Brain microvascular endothelial cell (primary cell): ENCODE data around the gene AADAT.

Experiments
- DNase-seq: peaks from one replicate; pipeline ENCODE4 v3.0.0-alpha.2; 2020
- H3K27ac ChIP-seq: fragments of 250-450 bp; sonication (Bioruptor Pico); 2 replicates; pipeline ENCODE4 v1.5.1; 2020; ENCODE audit warnings: mild to moderate bottlenecking, moderate library complexity
- H3K27me3 ChIP-seq: fragments of 250-450 bp; sonication (Bioruptor Pico); replicated peaks from 2 replicates; pipeline ENCODE4 v1.5.1; 2020; ENCODE audit warnings: mild to moderate bottlenecking
- H3K36me3 ChIP-seq: fragments of 250-450 bp; sonication (Bioruptor Pico); replicated peaks from 2 replicates; pipeline ENCODE4 v1.5.1; 2020; ENCODE audit warnings: mild to moderate bottlenecking
- H3K4me3 ChIP-seq: 2 replicates; pipeline ENCODE4 v1.5.1; 2011; ENCODE audit warnings: low read depth, mild to moderate bottlenecking, control low read depth, low read length, moderate library complexity
- CTCF ChIP-seq: IDR thresholded peaks from 2 replicates; pipeline ENCODE4 v1.5.1; 2011; ENCODE audit warnings: low read depth, mild to moderate bottlenecking, moderate library complexity, low read length, control low read depth, inconsistent platforms; ENCODE audit errors: missing control alignments
- in situ Hi-C: cut with HindIII; loops from 2 replicates; pipeline ENCODE4 v1.10.0; 2017; ENCODE audit warnings: low sequenced_read_pairs, low pct_ligation_motif_present

The AADAT gene

DNA sequence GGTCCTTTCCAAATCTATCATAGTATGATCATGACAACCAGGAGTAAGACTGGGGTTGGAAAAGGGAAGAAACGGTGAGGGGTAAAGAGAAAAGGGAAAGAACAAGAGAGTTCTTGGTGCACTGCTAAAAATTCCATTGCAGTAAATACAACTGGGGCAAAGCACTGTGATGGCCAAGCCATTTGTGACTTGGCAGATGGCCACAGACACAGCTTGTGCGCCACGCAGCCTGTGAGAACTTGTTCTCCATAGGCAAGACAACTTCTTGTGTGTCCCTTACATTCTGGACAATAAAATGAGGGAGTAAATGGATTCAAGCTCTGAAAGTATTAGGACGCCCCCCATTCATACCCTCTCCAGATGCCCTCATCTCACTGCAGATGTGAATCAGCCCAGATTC lies 74.5 kb downstream of the AADAT start:
- no peak for DNase-seq
- Histone ChIP-seq H3K4me3 (no peak overlapping the region), H3K27ac (no peak overlapping the region), H3K36me3 (no peaks in the 10 kb centered on the region), H3K27me3 (no peaks in the 10 kb centered on the region)
- no peak for TF ChIP-seq CTCF
- in situ Hi-C loops, result no loop called here

DNA sequence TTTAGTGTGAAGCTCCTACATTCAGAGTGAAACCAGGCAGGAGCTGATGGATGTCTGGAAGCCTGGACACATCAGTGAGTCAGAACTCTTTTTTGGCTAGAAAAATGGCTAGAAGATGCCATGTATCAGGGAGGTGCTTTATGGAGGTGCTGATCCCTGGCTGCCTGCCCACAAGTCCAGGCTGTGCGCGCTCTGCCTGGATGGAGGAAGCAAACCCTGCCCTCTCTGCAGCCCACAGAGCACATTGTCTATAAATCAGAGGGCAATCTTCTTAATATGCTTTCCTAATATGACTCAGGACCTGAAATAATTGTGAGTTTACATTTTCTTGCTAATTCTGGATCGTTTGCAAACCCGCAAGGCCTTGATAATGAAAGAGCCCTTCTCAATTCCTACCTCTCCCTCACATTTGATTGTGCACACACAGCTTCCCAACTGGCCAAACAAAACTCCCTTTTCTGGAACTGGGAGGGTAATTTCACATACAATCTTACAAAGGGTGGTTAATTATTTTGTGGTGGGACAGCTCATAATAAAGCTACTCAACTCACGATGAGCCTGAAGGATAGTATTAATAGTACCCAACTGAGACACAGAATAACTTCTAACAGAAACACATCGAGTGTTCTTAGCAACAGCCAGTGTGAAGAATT lies 75.3 kb downstream of the AADAT start:
- no peak overlapping the region for H3K27ac ChIP-seq
- no peaks in the 10 kb centered on the region for H3K27me3 ChIP-seq
- DNase-seq, result no peak
- no peaks in the 10 kb centered on the region for H3K36me3 ChIP-seq
- TF ChIP-seq CTCF, result no peak
- H3K4me3 ChIP-seq, result no peak overlapping the region
- in situ Hi-C loops, result no loop called here

DNA sequence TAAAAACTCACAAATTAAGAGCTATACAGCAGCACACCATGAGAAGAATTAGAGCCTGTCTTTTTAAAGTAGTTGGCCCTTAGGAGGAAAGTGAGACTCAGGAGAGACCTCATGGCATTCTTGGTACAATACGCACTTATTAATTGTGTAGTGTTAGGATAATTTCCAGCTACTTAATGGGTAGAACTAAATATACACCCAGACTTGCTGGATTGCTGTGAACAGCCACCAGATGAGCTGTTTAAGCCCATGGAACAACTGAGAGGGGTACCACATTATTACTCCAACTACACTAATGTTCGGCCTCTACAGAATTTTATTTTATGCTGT lies 77.2 kb downstream of the AADAT start:
- Histone ChIP-seq H3K27ac (no peak overlapping the region), H3K4me3 (no peak overlapping the region), H3K36me3 (no peaks in the 10 kb centered on the region), H3K27me3 (no peaks in the 10 kb centered on the region)
- in situ Hi-C loops, result no loop called here
- TF ChIP-seq CTCF, result no peak
- DNase-seq, result no peak

- H3K27ac ChIP-seq, result no peak overlapping the region
- in situ Hi-C loops, result no loop called here
- no peaks in the 10 kb centered on the region for H3K27me3 ChIP-seq
- TF ChIP-seq CTCF, result no peak
- no peak overlapping the region for H3K4me3 ChIP-seq
- no peak for DNase-seq
- H3K36me3 ChIP-seq, result no peaks in the 10 kb centered on the region
These were observed 77.7 kb downstream of the AADAT start for GRCh38 chr4:170011921-170012628.
